HFF-Myc (cell line): ENCODE data around the gene CAMTA1.
A peak's percentile ranks its signal among the peaks of the same experiment; 100 is the strongest.

Source experiments
- DNase-seq: peaks from one replicate; pipeline ENCODE4 v3.0.0-alpha.2; 2011; ENCODE audit warnings: low read depth; ENCODE audit errors: extremely low read depth
- H3K4me3 ChIP-seq: replicated peaks from 2 replicates; pipeline ENCODE4 v1.5.1; 2011; ENCODE audit warnings: low read depth, mild to moderate bottlenecking, control low read depth, low read length
- CTCF ChIP-seq: IDR thresholded peaks from 2 replicates; pipeline ENCODE4 v1.5.1; 2012; ENCODE audit warnings: mild to moderate bottlenecking, low read depth, low read length, control low read depth; ENCODE audit errors: missing control alignments

The CAMTA1 gene

DNA sequence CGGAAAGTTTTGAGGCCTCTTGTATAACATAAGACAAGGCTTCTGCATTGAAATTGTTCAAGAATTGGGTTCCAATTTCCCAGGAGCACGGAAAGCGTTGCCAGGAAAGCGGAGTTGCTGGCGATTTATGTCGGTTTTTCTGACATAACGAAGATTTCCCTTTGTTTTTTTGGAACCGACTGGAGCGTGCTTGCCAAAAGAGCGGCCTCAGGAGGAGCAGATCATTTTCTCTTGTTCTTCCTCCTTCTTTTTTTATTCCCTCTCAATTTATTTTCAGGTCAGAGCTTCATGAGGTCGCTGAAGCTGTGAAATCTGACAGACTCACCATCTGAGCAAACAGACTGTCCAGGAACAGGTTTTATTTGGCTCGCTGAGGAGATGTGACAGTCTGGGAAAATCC lies 275.5 kb downstream of the CAMTA1 start:
- no peak for TF ChIP-seq CTCF
- no peak overlapping the region for H3K4me3 ChIP-seq

GRCh38 chr1:7062346-7063061 lies 277.2 kb downstream of the CAMTA1 start:
- TF ChIP-seq CTCF = no peak
- DNase-seq = no peak
- no peak overlapping the region for H3K4me3 ChIP-seq

More for the DNA sequence above, 275.5 kb downstream of the CAMTA1 start:
- no peak for DNase-seq

DNA sequence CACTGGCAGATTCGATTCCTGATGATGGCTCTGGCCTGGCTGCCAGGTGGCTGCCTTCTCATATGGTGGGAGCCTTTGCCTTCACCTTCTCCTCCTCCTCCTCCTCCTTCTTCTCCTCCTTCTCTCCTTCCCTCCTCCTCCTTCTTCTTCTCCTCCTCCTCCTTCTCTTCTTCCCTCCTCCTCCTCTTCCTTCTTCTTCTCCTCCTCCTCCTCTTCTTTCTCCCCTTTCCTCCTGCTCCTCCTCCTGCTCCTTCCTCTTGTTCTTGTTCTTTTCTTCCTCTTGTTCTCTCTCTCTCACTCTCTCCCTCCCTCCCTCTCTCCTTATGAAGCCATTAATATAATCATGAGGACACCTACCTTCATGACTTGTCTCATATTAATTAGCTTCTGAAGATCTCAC lies 278.7 kb downstream of the CAMTA1 start:
- H3K4me3 ChIP-seq = no peak overlapping the region
- DNase-seq = no peak
- no peak for TF ChIP-seq CTCF

- no peak for TF ChIP-seq CTCF
- no peak for DNase-seq
- H3K4me3 ChIP-seq = no peak overlapping the region
Measured at GRCh38 chr1:7068552-7068951, 283.3 kb downstream of the CAMTA1 start.

DNA sequence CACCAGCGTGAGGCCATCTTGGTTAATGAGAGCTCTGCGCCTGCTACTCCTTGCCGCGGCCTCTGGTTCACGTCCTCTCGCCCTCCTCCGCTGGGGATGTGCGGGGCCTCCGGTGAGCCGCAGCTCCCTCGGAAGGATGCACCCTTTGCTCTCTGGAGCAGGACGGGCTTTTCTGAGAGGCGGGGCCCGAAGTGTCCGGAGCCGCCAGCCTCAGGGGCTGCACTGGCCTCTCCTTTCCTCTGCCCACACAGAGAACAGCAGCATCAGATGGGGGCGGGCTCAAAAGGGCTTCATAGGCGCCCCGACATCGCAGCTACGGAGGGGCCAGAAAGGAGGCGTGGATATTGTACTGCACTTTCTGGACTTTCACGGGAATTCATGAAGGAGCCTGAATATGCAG lies 284.7 kb downstream of the CAMTA1 start:
- TF ChIP-seq CTCF = no peak
- no peak for DNase-seq
- peak overlapping the region; percentile 23; the same call in 1 of the 2 replicates for H3K4me3 ChIP-seq

- DNase-seq = peak; percentile 29
- TF ChIP-seq CTCF = peak; percentile 93
- peak overlapping the region; percentile 23; the same call in 1 of the 2 replicates for H3K4me3 ChIP-seq
Measured at GRCh38 chr1:7070389-7071029, 285.3 kb downstream of the CAMTA1 start.
